Liver (tissue), 9 donors: ENCODE data around the gene PTGIR. TPM values are rescaled to one million over a fixed set of nuclear protein-coding genes. Genes with fewer than 3 reads are reported as not detected.

ENCODE experiments used
- DNase-seq: peaks from one replicate; pipeline ENCODE4 v3.0.0-alpha.2; 2017; ENCODE audit warnings: low spot score
- H3K27ac ChIP-seq, 2 donors: one replicate each; pipeline ENCODE4 v1.7.0; 2013; ENCODE audit warnings: inconsistent platforms in 2 of 2, low read length in 2 of 2, control low read depth in 1 of 2, low read depth in 1 of 2, mild to moderate bottlenecking in 1 of 2
- H3K27me3 ChIP-seq, 4 donors: one replicate each; pipeline versions ENCODE4 v1.6.1 to v1.7.0; 2013; ENCODE audit warnings: low read length in 3 of 4, inconsistent platforms in 1 of 4, mild to moderate bottlenecking in 1 of 4, moderate library complexity in 1 of 4; ENCODE audit not compliant: control insufficient read depth in 4 of 4, insufficient read depth in 4 of 4
- H3K36me3 ChIP-seq, 4 donors: one replicate each; pipeline versions ENCODE4 v1.6.1 to v1.7.0; 2013; ENCODE audit warnings: low read length in 3 of 4, mild to moderate bottlenecking in 3 of 4, low read depth in 1 of 4, moderate library complexity in 1 of 4; ENCODE audit not compliant: control insufficient read depth in 4 of 4, insufficient read depth in 3 of 4
- H3K4me1 ChIP-seq, 4 donors: one replicate each; pipeline versions ENCODE4 v1.6.1 to v1.7.0; 2013; ENCODE audit warnings: low read length in 3 of 4, mild to moderate bottlenecking in 3 of 4, moderate library complexity in 1 of 4; ENCODE audit not compliant: control insufficient read depth in 4 of 4, insufficient read depth in 4 of 4
- H3K4me3 ChIP-seq, 3 donors: one replicate each; pipeline versions ENCODE4 v1.6.1 to v1.7.0; 2013; ENCODE audit warnings: low read length in 3 of 3, control low read depth in 1 of 3, low read depth in 1 of 3, mild to moderate bottlenecking in 1 of 3
- H3K9ac ChIP-seq, 2 donors: one replicate each; pipeline ENCODE4 v1.7.0; 2013; ENCODE audit warnings: low read length in 2 of 2, mild to moderate bottlenecking in 2 of 2, moderate library complexity in 2 of 2, control low read depth in 1 of 2, low read depth in 1 of 2
- H3K9me3 ChIP-seq, 4 donors: one replicate each; pipeline versions ENCODE4 v1.6.1 to v1.7.0; 2013; ENCODE audit warnings: low read length in 3 of 4; ENCODE audit not compliant: control insufficient read depth in 4 of 4
- EGR1 ChIP-seq, 2 donors: IDR thresholded peaks; 2 replicates each; pipeline ENCODE4 v1.6.1; 2016 to 2018; ENCODE audit warnings: antibody characterized with exemption in 2 of 2, low read depth in 2 of 2
- FOXA1 ChIP-seq: IDR thresholded peaks from 2 replicates; pipeline ENCODE4 v1.6.1; 2016; ENCODE audit warnings: antibody characterized with exemption
- GABPA ChIP-seq, 2 donors: IDR thresholded peaks in 1 of 2; conservative IDR thresholded peaks in 1 of 2; 2 replicates each; pipeline ENCODE4 v1.6.1; 2016; ENCODE audit warnings: antibody characterized with exemption in 2 of 2, mild to moderate bottlenecking in 1 of 2, moderate library complexity in 1 of 2
- JUND ChIP-seq, 2 donors: IDR thresholded peaks; 2 replicates each; pipeline ENCODE4 v1.6.1; 2016; ENCODE audit warnings: antibody characterized with exemption in 2 of 2
- NR2F2 ChIP-seq: IDR thresholded peaks from 2 replicates; pipeline ENCODE4 v1.6.1; 2016; ENCODE audit warnings: antibody characterized with exemption
- RAD21 ChIP-seq, 2 donors: IDR thresholded peaks; 2 replicates each; pipeline ENCODE4 v1.6.1; 2016; ENCODE audit warnings: antibody characterized with exemption in 2 of 2, mild to moderate bottlenecking in 2 of 2
- SP1 ChIP-seq: IDR thresholded peaks from 2 replicates; pipeline ENCODE4 v1.6.1; 2018; ENCODE audit warnings: antibody characterized with exemption, mild to moderate bottlenecking
- YY1 ChIP-seq: IDR thresholded peaks from 2 replicates; pipeline ENCODE4 v1.6.1; 2016; ENCODE audit warnings: antibody characterized with exemption, mild to moderate bottlenecking
- WGBS: extraction: QIAGEN DNeasy Blood & Tissue Kit; methylation state at CpG from one replicate; pipeline ENCODE4 v1.1.7; 2013; 5-methylcytosine and 5-hydroxymethylcytosine counted together
- polyA plus RNA-seq, 2 donors: library from polyadenylated mRNA; stranded (reverse) in 1 of 2; unstranded in 1 of 2; fragments of 200-250 nt in 1 of 2; fragments of >200 nt in 1 of 2; fragmentation: Nextera tagmentation in 1 of 2; extraction: Ambion mirVana in 1 of 2; gene quantifications; one replicate each; pipeline versions ENCODE4 v1.2.1 to v1.2.3, GENCODE V29; 2013 to 2015
- total RNA-seq, 2 donors: library from RNA; depleted of rRNA; stranded (reverse); fragments of >200 nt; gene quantifications; one replicate each; pipeline ENCODE4 v1.2.3, GENCODE V29; 2014
- TF ChIP-seq, protein P1 (sequence below): IDR thresholded peaks from 2 replicates; pipeline ENCODE4 v1.6.1; 2016; ENCODE audit warnings: antibody characterized with exemption
- TF ChIP-seq, protein P2 (sequence below): IDR thresholded peaks from 2 replicates; pipeline ENCODE4 v1.6.1; 2016; ENCODE audit warnings: antibody characterized with exemption
- TF ChIP-seq, protein P3 (sequence below): IDR thresholded peaks from 2 replicates; pipeline ENCODE4 v1.6.1; 2016; ENCODE audit warnings: antibody characterized with exemption, mild to moderate bottlenecking
- TF ChIP-seq, protein P4 (sequence below): IDR thresholded peaks from 2 replicates; pipeline ENCODE4 v1.6.1; 2016; ENCODE audit warnings: antibody characterized with exemption
- donor health status: healthy.
- donor health status: healthy.
- donor health status: healthy.
- donor health status: healthy.
- donor health status: healthy.

Gene PTGIR
- total and polyA plus RNA-seq, 4 donors = 1.4 to 5.9 (median 2.9) TPM

DNA sequence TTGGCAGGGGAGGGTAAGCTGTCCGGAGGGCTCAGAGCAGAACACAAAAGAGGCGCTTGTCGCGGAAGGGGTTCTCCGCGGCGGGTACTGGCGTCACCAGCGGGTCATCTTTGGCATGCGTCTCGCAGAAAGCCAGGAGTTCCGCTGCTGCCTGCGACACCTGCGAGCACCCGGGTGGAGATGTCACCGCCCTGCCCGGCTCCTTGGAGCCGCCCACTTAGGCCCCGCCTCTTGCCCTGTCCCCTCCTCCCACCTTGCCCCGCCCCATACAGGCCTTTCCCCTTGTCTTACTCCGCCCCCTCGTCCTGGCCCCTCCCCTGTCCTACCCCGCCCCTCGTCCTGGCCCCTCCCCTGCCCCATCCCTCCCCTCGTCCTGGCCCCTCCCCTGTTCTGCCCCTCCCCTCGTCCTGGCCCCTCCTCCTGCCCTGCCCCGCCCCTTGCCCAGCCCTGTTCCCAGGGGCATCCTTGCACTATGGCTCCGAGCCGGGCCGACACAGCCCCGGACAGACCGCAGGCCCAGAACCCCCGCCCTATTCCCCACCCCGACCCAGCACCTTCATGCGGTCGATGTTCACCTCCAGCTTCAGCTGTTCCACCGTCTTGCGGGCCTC lies 9.3 kb upstream of the PTGIR start:
- Histone ChIP-seq H3K9ac (no peak overlapping the region), H3K9me3 (no peaks in the 10 kb centered on the region), H3K4me3 (peak overlapping the region in 2 of 3 donors; percentile 5 to 8), H3K27ac (no peak overlapping the region), H3K27me3 (peaks cover 0 to 15% (median 0%) of the 10 kb centered on the region in 4 donors), H3K36me3 (no peaks in the 10 kb centered on the region), H3K4me1 (peaks cover 4 to 15% (median 13%) of the 10 kb centered on the region in 4 donors)
- no peak for TF ChIP-seq JUND (IDR thresholded peaks at IDR 0.05)
- TF ChIP-seq, protein P1, sequence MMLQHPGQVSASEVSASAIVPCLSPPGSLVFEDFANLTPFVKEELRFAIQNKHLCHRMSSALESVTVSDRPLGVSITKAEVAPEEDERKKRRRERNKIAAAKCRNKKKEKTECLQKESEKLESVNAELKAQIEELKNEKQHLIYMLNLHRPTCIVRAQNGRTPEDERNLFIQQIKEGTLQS = no peak
- TF ChIP-seq SP1 = no peak
- no peak for TF ChIP-seq GABPA (IDR thresholded peaks at IDR 0.05 in 1 of 2, conservative IDR thresholded peaks at IDR 0.05 in 1 of 2)
- TF ChIP-seq EGR1 (IDR thresholded peaks at IDR 0.05; ENCODE audit: low read depth in 2 of 2) = no peak
- no peak for TF ChIP-seq YY1
- no peak for TF ChIP-seq RAD21 (IDR thresholded peaks at IDR 0.05)
- TF ChIP-seq, protein P2, sequence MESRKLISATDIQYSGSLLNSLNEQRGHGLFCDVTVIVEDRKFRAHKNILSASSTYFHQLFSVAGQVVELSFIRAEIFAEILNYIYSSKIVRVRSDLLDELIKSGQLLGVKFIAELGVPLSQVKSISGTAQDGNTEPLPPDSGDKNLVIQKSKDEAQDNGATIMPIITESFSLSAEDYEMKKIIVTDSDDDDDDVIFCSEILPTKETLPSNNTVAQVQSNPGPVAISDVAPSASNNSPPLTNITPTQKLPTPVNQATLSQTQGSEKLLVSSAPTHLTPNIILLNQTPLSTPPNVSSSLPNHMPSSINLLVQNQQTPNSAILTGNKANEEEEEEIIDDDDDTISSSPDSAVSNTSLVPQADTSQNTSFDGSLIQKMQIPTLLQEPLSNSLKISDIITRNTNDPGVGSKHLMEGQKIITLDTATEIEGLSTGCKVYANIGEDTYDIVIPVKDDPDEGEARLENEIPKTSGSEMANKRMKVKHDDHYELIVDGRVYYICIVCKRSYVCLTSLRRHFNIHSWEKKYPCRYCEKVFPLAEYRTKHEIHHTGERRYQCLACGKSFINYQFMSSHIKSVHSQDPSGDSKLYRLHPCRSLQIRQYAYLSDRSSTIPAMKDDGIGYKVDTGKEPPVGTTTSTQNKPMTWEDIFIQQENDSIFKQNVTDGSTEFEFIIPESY = no peak
- TF ChIP-seq FOXA1 = no peak
- TF ChIP-seq NR2F2 = no peak
- 7% methylated on average over 38 of the region's 38 CpGs for WGBS
- DNase-seq = peak; percentile 88

DNA sequence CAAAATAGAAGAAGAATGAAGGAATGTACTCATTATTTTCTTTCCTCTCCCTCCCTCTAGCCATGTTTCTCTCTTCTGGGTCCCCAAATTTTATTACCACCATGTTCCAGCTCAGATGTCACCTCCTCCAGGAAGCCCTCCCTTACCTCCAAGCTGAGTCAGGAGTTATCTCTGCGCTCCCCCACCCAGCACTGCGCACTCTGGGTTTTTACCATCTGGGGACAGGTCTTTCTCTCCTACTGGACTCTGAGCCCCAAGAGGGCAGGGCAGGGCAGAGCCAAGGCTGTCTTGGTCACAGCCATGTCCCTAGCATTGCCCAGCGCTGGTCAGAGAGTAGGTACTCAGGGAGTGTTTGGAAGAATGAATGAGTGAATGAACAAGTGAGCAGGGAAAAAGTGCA lies 8.2 kb upstream of the PTGIR start:
- H3K9me3 ChIP-seq = no peaks in the 10 kb centered on the region
- peaks cover 0 to 15% (median 0%) of the 10 kb centered on the region in 4 donors for H3K27me3 ChIP-seq
- TF ChIP-seq EGR1 (IDR thresholded peaks at IDR 0.05; ENCODE audit: low read depth in 2 of 2) (no peak), YY1 (no peak), RAD21 (IDR thresholded peaks at IDR 0.05) (no peak), NR2F2 (no peak)
- TF ChIP-seq, protein P3, sequence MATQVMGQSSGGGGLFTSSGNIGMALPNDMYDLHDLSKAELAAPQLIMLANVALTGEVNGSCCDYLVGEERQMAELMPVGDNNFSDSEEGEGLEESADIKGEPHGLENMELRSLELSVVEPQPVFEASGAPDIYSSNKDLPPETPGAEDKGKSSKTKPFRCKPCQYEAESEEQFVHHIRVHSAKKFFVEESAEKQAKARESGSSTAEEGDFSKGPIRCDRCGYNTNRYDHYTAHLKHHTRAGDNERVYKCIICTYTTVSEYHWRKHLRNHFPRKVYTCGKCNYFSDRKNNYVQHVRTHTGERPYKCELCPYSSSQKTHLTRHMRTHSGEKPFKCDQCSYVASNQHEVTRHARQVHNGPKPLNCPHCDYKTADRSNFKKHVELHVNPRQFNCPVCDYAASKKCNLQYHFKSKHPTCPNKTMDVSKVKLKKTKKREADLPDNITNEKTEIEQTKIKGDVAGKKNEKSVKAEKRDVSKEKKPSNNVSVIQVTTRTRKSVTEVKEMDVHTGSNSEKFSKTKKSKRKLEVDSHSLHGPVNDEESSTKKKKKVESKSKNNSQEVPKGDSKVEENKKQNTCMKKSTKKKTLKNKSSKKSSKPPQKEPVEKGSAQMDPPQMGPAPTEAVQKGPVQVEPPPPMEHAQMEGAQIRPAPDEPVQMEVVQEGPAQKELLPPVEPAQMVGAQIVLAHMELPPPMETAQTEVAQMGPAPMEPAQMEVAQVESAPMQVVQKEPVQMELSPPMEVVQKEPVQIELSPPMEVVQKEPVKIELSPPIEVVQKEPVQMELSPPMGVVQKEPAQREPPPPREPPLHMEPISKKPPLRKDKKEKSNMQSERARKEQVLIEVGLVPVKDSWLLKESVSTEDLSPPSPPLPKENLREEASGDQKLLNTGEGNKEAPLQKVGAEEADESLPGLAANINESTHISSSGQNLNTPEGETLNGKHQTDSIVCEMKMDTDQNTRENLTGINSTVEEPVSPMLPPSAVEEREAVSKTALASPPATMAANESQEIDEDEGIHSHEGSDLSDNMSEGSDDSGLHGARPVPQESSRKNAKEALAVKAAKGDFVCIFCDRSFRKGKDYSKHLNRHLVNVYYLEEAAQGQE = no peak
- TF ChIP-seq, protein P4, sequence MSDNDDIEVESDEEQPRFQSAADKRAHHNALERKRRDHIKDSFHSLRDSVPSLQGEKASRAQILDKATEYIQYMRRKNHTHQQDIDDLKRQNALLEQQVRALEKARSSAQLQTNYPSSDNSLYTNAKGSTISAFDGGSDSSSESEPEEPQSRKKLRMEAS = no peak
- TF ChIP-seq, protein P1 = no peak
- H3K36me3 ChIP-seq = no peaks in the 10 kb centered on the region
- no peak overlapping the region for H3K4me3 ChIP-seq
- H3K27ac ChIP-seq = no peak overlapping the region
- no peak for DNase-seq
- H3K9ac ChIP-seq = no peak overlapping the region
- 83% methylated on average over 3 of the region's 3 CpGs for WGBS
- H3K4me1 ChIP-seq = peaks cover 4 to 6% (median 4%) of the 10 kb centered on the region in 4 donors
